OCI-LY7 (cell line): Measurements from ENCODE around the gene L3MBTL3. TPM values are rescaled to one million over a fixed set of nuclear protein-coding genes. Genes with fewer than 3 reads are reported as not detected.

ENCODE experiments used
- BruUV-seq: library from RNA; stranded (reverse); fragments of 400-500 nt; replicated peaks from 2 replicates; lab custom pipeline; 2021; lab: Mats Ljungman, UMichigan
- CTCF ChIA-PET: fragments of 300-600 bp; sonication (Branson Sonifier 250); formaldehyde crosslinking; loops from one replicate; lab custom pipeline; 2022; ENCODE audit warnings: antibody characterized with exemption; ENCODE audit not compliant: unreplicated experiment; lab: Charles Lee
- POLR2A ChIA-PET: fragments of 300-600 bp; sonication (Branson Sonifier 250); formaldehyde crosslinking; loops from one replicate; lab custom pipeline; 2022; ENCODE audit warnings: antibody characterized with exemption; lab: Charles Lee
- DNase-seq: peaks from one replicate; pipeline ENCODE4 v3.0.0-alpha.2; 2015; ENCODE audit warnings: low spot score
- H2AFZ ChIP-seq: fragments of 200-600 bp; sonication (generic), shearing (Covaris generic); 2 replicates; pipeline ENCODE4 v1.6.1; 2014; ENCODE audit warnings: mild to moderate bottlenecking, antibody characterized with exemption, low read length, moderate library complexity
- H3K27ac ChIP-seq: fragments of 200-600 bp; sonication (generic); 2 replicates; pipeline ENCODE4 v1.5.1; 2014; ENCODE audit warnings: mixed run types, low read depth, mild to moderate bottlenecking, moderate library complexity, low read length, inconsistent platforms; ENCODE audit not compliant: poor library complexity, severe bottlenecking
- H3K36me3 ChIP-seq: fragments of 200-600 bp; sonication (generic); 2 replicates; pipeline ENCODE4 v1.6.1; 2014; ENCODE audit warnings: mild to moderate bottlenecking, antibody characterized with exemption, low read length, moderate library complexity, mixed read lengths; ENCODE audit not compliant: insufficient read depth
- H3K4me1 ChIP-seq: fragments of 200-600 bp; sonication (generic); 2 replicates; pipeline ENCODE4 v1.5.1; 2014; ENCODE audit warnings: mild to moderate bottlenecking, low read length; ENCODE audit not compliant: insufficient read depth, poor library complexity, severe bottlenecking
- H3K4me2 ChIP-seq: fragments of 200-600 bp; sonication (generic); 2 replicates; pipeline ENCODE4 v1.6.1; 2014; ENCODE audit warnings: mild to moderate bottlenecking, low read length
- H3K4me3 ChIP-seq: fragments of 200-600 bp; sonication (generic); 2 replicates; pipeline ENCODE4 v1.5.1; 2014; ENCODE audit warnings: mild to moderate bottlenecking, low read depth, low read length; ENCODE audit not compliant: poor library complexity, severe bottlenecking
- H3K79me2 ChIP-seq: fragments of 200-600 bp; sonication (generic); 2 replicates; pipeline ENCODE4 v1.6.1; 2016; ENCODE audit warnings: low read depth, mild to moderate bottlenecking, low read length, moderate library complexity, mixed read lengths; ENCODE audit not compliant: insufficient read depth
- H3K9me2 ChIP-seq: fragments of 200-600 bp; sonication (generic); 2 replicates; pipeline ENCODE4 v1.6.1; 2016; ENCODE audit warnings: mild to moderate bottlenecking, low read length, mixed read lengths; ENCODE audit not compliant: insufficient read depth
- H3K9me3 ChIP-seq: fragments of 200-600 bp; sonication (generic); 2 replicates; pipeline ENCODE4 v1.6.1; 2014; ENCODE audit warnings: mild to moderate bottlenecking, mixed run types, low read length, mixed read lengths
- H4K20me1 ChIP-seq: fragments of 200-600 bp; sonication (generic); 2 replicates; pipeline ENCODE4 v1.6.1; 2014; ENCODE audit warnings: mild to moderate bottlenecking, antibody characterized with exemption, low read length, moderate library complexity, mixed read lengths; ENCODE audit not compliant: insufficient read depth
- EZH2phosphoT487 ChIP-seq: fragments of 200-600 bp; sonication (generic); IDR thresholded peaks from 2 replicates; pipeline ENCODE4 v1.6.1; 2018; ENCODE audit warnings: low read depth, borderline replicate concordance, mild to moderate bottlenecking, mixed run types, antibody characterized with exemption, low read length, moderate library complexity, mixed read lengths
- intact Hi-C: fragments of 100-400 bp; cut with micrococcal nuclease; formaldehyde crosslinking; loops from one replicate; pipeline ENCODE4 v1.10.0; 2022; ENCODE audit not compliant: unreplicated experiment
- total RNA-seq, 2 experiments: library from RNA; depleted of rRNA in 1 of 2; stranded (reverse); fragments of >200 nt in 1 of 2; shearing (Covaris generic) in 1 of 2; gene quantifications; 2 replicates each; pipeline ENCODE4 v1.2.3, GENCODE V29; 2014 to 2022
- TF ChIP-seq, protein P1 (sequence below): fragments of 200-600 bp; sonication (generic); conservative IDR thresholded peaks from 2 replicates; pipeline ENCODE4 v1.5.1; 2014; ENCODE audit warnings: mild to moderate bottlenecking, antibody characterized with exemption, low read length, moderate library complexity, mixed read lengths

Gene L3MBTL3
- total RNA-seq, 2 experiments from 2014 or later, result 7.9 to 11.0 TPM

- Histone ChIP-seq H2AFZ (no peak overlapping the region), H4K20me1 (no peaks in the 10 kb centered on the region), H3K4me1 (no peaks in the 10 kb centered on the region), H3K79me2 (no peaks in the 10 kb centered on the region), H3K4me2 (no peak overlapping the region), H3K36me3 (no peaks in the 10 kb centered on the region), H3K9me2 (no peaks in the 10 kb centered on the region), H3K4me3 (no peak overlapping the region), H3K9me3 (no peaks in the 10 kb centered on the region), H3K27ac (no peak overlapping the region)
- TF ChIP-seq, protein P1, sequence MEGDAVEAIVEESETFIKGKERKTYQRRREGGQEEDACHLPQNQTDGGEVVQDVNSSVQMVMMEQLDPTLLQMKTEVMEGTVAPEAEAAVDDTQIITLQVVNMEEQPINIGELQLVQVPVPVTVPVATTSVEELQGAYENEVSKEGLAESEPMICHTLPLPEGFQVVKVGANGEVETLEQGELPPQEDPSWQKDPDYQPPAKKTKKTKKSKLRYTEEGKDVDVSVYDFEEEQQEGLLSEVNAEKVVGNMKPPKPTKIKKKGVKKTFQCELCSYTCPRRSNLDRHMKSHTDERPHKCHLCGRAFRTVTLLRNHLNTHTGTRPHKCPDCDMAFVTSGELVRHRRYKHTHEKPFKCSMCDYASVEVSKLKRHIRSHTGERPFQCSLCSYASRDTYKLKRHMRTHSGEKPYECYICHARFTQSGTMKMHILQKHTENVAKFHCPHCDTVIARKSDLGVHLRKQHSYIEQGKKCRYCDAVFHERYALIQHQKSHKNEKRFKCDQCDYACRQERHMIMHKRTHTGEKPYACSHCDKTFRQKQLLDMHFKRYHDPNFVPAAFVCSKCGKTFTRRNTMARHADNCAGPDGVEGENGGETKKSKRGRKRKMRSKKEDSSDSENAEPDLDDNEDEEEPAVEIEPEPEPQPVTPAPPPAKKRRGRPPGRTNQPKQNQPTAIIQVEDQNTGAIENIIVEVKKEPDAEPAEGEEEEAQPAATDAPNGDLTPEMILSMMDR, result no peak
- TF ChIP-seq EZH2phosphoT487, result no peak
- intact Hi-C loops, result no loop called here
- ChIA-PET CTCF (no interaction called here), POLR2A (interaction anchor here (1.0 kb wide), 1 partner anchor 32 kb away, joined by 3 read pairs; no protein-coding TSS in a partner anchor)
- no TSS peak for BruUV-seq
- no peak for DNase-seq
These were observed 132.5 kb downstream of the L3MBTL3 start for GRCh38 chr6:130150906-130151305.

GRCh38 chr6:130152908-130153510 lies 134.6 kb downstream of the L3MBTL3 start:
- Histone ChIP-seq H2AFZ (no peak overlapping the region), H3K4me1 (no peaks in the 10 kb centered on the region), H3K9me2 (no peaks in the 10 kb centered on the region), H4K20me1 (no peaks in the 10 kb centered on the region), H3K27ac (no peak overlapping the region), H3K4me3 (no peak overlapping the region), H3K79me2 (no peaks in the 10 kb centered on the region), H3K9me3 (no peaks in the 10 kb centered on the region), H3K36me3 (no peaks in the 10 kb centered on the region), H3K4me2 (no peak overlapping the region)
- CTCF ChIA-PET, result no interaction called here
- no TSS peak for BruUV-seq
- POLR2A ChIA-PET, result no interaction called here
- TF ChIP-seq, protein P1, result no peak
- TF ChIP-seq EZH2phosphoT487, result no peak
- no peak for DNase-seq
- intact Hi-C loops, result no loop called here

- no peaks in the 10 kb centered on the region for H3K9me3 ChIP-seq
- H3K79me2 ChIP-seq, result no peaks in the 10 kb centered on the region
- no peaks in the 10 kb centered on the region for H4K20me1 ChIP-seq
- BruUV-seq, result no TSS peak
- no peak overlapping the region for H2AFZ ChIP-seq
- H3K27ac ChIP-seq, result no peak overlapping the region
- no peaks in the 10 kb centered on the region for H3K4me1 ChIP-seq
- TF ChIP-seq, protein P1, result no peak
- TF ChIP-seq EZH2phosphoT487, result no peak
- no peak overlapping the region for H3K4me3 ChIP-seq
- no peak overlapping the region for H3K4me2 ChIP-seq
- intact Hi-C loops, result no loop called here
- DNase-seq, result no peak
- H3K36me3 ChIP-seq, result no peaks in the 10 kb centered on the region
- H3K9me2 ChIP-seq, result no peaks in the 10 kb centered on the region
- POLR2A ChIA-PET, result no interaction called here
- CTCF ChIA-PET, result no interaction called here
These were observed 138.5 kb downstream of the L3MBTL3 start for GRCh38 chr6:130156908-130157307.
